Astrocyte of the hippocampus (primary cell): ENCODE measurements around the gene KIAA1191.
A peak's percentile ranks its signal among the peaks of the same experiment; 100 is the strongest.
"Not testable (repeated sequence)": the region's sequence is repeated elsewhere in the genome, so short reads cannot be mapped to it uniquely, and the experiment has no call there.

ENCODE experiments used
- DNase-seq: peaks from one replicate; pipeline ENCODE4 v3.0.0; 2011; ENCODE audit warnings: low read depth, low spot score

KIAA1191 gene

GRCh38 chr5:176361437-176362232 lies at the start of gene KIAA1191:
KIAA1191 (minus strand) TSS chr5:176361764; CDS start chr5:176359508, 2,256 bp downstream.
- DNase-seq: peak; percentile 96

- DNase-seq: no peak
Observed at GRCh38 chr5:176410486-176411180, 49.1 kb upstream of the KIAA1191 start.

- no peak for DNase-seq
Observed at GRCh38 chr5:176409765-176410164, 48.2 kb upstream of the KIAA1191 start.

GRCh38 chr5:176408590-176408989 lies 47.0 kb upstream of the KIAA1191 start:
- DNase-seq: no peak

- not testable (repeated sequence) for DNase-seq
Observed at GRCh38 chr5:176408252-176408573, 46.6 kb upstream of the KIAA1191 start.

GRCh38 chr5:176407456-176408251 lies 46.1 kb upstream of the KIAA1191 start:
- no peak for DNase-seq

- no peak for DNase-seq
Observed at GRCh38 chr5:176406436-176407052, 45.0 kb upstream of the KIAA1191 start.

GRCh38 chr5:176405656-176406435 lies 44.3 kb upstream of the KIAA1191 start:
- DNase-seq: no peak

- no peak for DNase-seq
Observed at GRCh38 chr5:176401281-176402205, 40.0 kb upstream of the KIAA1191 start.

GRCh38 chr5:176400382-176401156 lies 39.0 kb upstream of the KIAA1191 start:
- DNase-seq: no peak

- no peak for DNase-seq
Observed at GRCh38 chr5:176397736-176398420, 36.3 kb upstream of the KIAA1191 start.

- DNase-seq: no peak
Observed at GRCh38 chr5:176396330-176396729, 34.8 kb upstream of the KIAA1191 start.

GRCh38 chr5:176394881-176395675 lies 33.5 kb upstream of the KIAA1191 start:
- DNase-seq: no peak

GRCh38 chr5:176394096-176394495 lies 32.5 kb upstream of the KIAA1191 start:
- DNase-seq: no peak

- DNase-seq: no peak
Observed at GRCh38 chr5:176392526-176392925, 31.0 kb upstream of the KIAA1191 start.

GRCh38 chr5:176391999-176392398 lies 30.4 kb upstream of the KIAA1191 start:
- no peak for DNase-seq

- DNase-seq: no peak
Observed at GRCh38 chr5:176391479-176391878, 29.9 kb upstream of the KIAA1191 start.
